Transverse colon (tissue), 4 donors: ENCODE measurements around the gene SMIM20.

Experiments
- CTCF ChIP-seq, 5 experiments: fragments of 200-600 bp in 3 of 5; fragments of 450-650 bp in 2 of 5; sonication (generic) in 3 of 5; IDR thresholded peaks; 1 replicate in 2 of 5; 2 replicates in 3 of 5; pipeline ENCODE4 v1.5.1; 2016 to 2017; ENCODE audit warnings: antibody characterized with exemption in 5 of 5, inconsistent platforms in 3 of 5, mild to moderate bottlenecking in 2 of 5, moderate library complexity in 1 of 5
- POLR2AphosphoS5 ChIP-seq, 3 donors: sonication (generic); formaldehyde crosslinking; IDR thresholded peaks; one replicate each; pipeline ENCODE4 v1.6.1; 2016; ENCODE audit warnings: antibody characterized with exemption in 3 of 3

- TF ChIP-seq POLR2AphosphoS5 (IDR thresholded peaks at IDR 0.05) (no peak), CTCF (IDR thresholded peaks at IDR 0.05) (no peak)
Observed at GRCh38 chr4:25970226-25970675, 56.2 kb downstream of the SMIM20 start.
